HG02623 (cell line): ENCODE results near the gene DLD.
"Not testable (repeated sequence)": the region's sequence is repeated elsewhere in the genome, so short reads cannot be mapped to it uniquely, and the experiment has no call there.

ENCODE experiments used
- ATAC-seq: cut with Tn5 transposase; IDR thresholded peaks from one replicate; pipeline ENCODE4 v1.9.1; 2021; ENCODE audit warnings: moderate library complexity; ENCODE audit not compliant: unreplicated experiment

Gene DLD

GRCh38 chr7:107890962-107891635, at the start of gene DLD:
Gene DLD, plus strand, starts transcription at chr7:107891183. Its CDS starts 68 bp downstream, at chr7:107891251.
- peak; percentile 98 for ATAC-seq

DNA sequence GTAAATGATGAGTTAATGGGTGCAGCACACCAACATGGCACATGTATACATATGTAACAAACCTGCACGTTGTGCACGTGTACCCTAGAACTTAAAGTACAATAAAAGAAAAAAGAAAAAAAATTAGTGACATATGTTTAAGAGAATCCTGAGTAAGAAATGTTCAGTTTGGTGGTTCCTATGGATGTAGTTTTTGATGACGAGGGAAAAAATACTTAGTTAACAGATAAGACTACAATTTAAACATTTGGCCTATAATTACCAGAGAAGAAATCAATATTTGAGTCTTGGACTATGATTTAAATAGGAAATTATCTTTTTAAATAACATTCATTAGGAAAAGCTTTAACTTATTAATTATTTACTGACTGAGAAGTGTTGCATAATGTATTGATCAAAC, 48.8 kb upstream of the DLD start:
- no peak for ATAC-seq

GRCh38 chr7:107843184-107843583, 47.8 kb upstream of the DLD start:
- ATAC-seq: no peak

- ATAC-seq: no peak
Observed at GRCh38 chr7:107846324-107846723, 44.7 kb upstream of the DLD start.

GRCh38 chr7:107847168-107847835, 43.7 kb upstream of the DLD start:
- no peak for ATAC-seq

GRCh38 chr7:107847836-107848175, 43.2 kb upstream of the DLD start:
- ATAC-seq: not testable (repeated sequence)

DNA sequence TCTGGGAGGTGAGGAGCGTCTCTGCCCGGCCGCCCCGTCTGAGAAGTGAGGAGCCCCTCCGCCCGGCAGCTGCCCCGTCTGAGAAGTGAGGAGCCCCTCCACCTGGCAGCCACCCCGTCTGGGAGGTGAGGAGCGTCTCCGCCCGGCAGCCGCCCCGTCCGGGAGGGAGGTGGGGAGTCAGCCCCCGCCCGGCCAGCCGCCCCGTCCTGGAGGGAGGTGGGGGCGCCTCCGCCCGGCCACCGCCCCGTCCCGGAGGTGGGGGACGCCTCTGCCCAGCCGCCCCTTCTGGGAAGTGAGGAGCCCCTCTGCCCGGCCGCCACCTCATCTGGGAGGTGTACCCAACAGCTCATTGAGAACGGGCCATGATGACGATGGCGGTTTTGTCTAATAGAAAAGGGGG, 42.8 kb upstream of the DLD start:
- ATAC-seq: not testable (repeated sequence)

DNA sequence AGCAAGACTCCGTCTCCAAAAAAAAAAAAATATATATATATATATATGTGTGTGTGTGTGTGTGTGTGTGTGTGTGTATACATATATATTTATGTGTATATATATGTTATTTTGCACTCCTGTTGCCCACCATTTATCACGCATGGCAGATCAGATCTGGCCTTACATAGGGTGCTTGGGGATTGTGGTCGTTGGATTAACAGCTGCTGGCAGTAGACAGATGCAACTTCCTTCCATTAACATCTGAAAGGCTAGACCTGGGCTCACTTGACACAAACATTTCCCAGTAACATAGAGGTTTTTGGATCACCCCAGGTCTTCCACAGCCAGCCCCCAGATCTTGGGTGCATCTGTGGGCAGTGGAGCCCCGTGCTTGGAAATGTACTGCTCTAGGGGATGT, 40.8 kb upstream of the DLD start:
- ATAC-seq: no peak

DNA sequence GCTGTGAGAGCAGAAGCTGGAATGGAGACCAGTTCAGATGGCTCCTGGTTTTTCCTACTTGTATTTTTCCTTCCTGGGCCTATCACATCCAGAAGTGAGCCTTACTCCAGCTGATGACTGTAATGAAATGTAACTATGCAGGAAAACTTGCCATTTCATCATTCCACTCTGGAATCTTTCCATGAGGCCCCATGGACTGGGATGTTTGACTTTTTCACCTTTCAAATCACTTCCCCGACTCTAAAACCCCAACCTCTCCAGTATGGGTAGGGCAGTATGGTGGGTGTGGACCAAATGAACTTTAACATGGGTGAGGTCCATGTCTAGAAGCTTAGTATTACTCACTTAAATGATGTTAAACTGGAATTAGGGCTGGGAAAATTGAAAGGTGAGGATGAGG, 40.3 kb upstream of the DLD start:
- ATAC-seq: no peak

GRCh38 chr7:107854454-107854853, 36.5 kb upstream of the DLD start:
- ATAC-seq: no peak

DNA sequence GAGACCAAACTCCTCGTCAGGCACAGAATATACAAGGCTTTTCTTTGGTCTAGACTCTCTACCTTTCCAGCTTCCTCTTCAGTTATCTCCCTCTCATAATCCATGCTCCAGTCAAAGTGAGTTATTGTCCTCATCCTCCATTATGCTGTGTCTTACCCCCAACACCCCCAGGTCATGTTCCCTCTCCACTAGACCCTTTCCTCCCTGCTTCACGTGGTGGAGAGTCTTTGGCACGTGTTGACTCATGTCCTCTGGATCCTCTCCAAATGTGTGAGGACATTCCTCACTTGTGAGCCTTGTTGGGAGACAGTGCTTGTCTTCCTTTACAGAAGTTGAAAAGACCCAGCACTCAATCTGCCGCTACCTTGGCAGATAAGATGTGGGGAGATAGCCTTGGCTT, 36.0 kb upstream of the DLD start:
- no peak for ATAC-seq

DNA sequence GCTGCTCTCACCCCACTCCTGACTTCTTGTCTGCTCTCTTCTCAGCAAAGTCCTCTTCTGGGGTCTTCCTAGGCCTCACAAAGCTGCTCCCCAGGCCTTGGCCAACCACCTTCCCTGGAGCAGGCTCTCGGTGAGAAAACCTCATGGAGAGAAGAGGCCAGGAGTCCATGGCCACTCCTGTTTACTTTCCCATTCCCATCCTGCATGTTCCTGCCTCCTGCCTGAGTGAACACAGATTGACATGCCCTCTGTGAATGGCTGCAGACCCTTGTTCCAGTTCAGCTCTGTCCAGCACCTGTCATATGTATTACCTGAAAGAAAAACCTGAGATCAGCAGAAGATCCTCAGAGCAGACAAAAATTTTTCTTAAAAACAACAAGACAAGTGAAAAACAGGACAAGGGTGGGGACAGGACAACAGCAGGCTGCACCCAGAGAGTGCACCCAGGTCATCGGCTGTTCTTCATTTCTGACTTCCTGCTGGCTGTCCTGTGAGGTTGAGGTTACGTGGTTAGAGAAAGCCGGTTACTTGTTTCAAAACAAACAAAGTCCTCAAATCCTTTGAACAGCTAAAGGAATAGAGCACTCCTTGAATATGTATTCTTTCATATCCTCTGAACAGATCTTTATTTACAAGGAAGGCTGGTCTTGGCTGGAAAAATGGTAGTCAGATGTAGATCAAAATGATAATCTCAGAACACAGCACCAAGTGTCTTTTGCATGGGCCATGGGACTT, 34.0 kb upstream of the DLD start:
- ATAC-seq: no peak

DNA sequence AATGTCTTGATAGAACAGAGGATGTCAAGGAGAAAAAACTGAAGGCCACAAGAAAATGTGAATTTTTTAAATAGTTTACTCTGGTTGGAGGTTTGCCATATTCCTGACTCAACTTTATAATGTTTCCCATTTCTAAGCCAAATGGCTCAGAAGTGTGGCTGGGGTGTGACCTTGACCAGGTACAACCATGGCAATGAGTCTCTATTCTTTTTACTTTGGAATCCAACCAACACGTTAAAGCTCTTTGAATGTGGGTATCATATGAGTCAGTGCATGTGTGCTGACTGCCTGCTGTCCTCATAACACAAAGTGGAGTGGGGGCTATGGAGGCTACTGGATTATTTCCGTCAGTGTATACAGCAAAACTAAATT, 33.5 kb upstream of the DLD start:
- ATAC-seq: no peak

- no peak for ATAC-seq
Observed at GRCh38 chr7:107858280-107858679, 32.7 kb upstream of the DLD start.

- no peak for ATAC-seq
Observed at GRCh38 chr7:107860279-107860961, 30.6 kb upstream of the DLD start.

DNA sequence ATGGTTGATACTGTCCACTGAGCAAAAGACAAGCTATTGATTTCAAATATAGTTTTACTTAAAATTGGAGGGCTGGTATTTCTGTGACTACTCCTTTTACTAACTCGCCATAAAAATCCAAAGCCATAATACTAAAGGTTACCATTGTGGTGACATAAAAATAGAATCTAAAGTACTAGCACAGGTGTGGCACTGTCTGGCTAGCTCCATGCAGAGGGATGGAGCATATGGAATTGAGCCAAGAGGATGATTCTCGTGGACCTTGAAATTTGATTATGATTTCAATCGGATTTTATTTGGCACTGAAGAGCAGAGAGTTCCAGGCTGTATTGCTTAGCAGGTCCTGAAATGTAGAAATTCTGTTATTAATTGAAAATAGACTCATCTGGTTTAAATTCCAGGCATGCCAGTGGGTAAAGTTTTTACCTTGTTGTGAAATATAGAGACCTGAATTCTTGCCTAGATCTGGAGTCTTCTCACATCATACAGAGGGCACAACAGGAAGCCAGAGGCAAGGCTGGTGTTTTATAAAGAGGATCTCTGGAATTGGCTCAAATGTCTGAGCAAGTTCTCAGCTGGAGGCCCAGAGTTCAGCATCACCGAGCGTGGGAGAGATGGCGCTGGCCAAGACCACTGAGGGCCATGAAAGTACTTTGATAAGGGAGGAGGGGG, 29.9 kb upstream of the DLD start:
- no peak for ATAC-seq

GRCh38 chr7:107865956-107866775, 24.8 kb upstream of the DLD start:
- ATAC-seq: no peak

DNA sequence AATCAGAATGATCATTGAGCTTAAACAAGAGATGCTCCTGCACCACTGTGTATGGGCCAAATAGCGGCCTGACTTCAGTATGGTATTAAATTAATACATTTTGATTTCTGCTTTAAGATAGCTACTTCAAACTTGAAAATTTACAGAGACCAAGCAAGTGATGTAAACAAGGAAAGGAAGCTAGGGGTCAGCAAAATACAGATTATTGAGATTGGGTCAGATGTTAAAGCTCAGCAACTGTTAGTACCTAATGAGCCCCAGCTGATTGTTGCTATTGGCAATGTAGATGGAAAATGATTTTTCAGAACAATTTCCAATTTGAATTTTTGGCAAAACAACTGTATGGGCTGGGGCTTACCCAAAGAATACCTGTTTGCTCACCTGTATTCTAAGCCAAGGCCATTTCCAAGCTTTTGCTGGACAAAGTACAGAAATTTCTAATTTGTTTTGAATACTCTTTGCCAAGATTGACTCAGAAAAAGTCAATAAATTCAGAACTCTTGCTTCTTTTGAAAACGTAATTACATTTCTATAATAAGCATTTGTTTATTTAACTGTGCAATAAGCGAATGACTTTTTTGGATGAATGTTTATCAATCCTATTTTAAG, 23.0 kb upstream of the DLD start:
- no peak for ATAC-seq

DNA sequence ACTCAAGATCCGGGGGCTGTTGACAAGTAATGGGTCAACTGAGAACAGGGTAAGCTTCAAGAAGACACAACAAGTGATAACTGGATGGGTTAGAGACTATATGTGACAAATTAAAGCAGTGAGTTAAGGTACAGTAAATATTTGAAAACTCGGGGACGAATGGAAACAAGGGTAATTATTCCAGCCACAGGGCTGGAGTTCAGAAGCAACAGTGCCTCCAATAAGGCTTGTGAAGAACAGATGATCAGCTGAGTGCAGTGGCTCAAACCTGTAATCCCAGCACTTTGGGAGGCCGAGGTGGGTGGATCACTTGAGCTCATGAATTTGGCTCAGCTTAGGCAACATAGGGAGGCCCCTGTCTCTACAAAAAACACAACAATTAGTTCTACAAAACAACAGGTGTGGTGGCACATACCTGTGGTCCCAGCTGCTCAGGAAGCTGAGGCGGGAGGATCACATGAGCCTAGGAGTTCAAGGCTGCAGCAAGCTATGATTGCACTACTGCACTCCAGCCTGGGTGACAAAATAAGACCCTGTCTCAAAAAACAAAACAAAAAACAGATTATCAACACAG, 20.5 kb upstream of the DLD start:
- no peak for ATAC-seq

GRCh38 chr7:107874111-107874510, 16.9 kb upstream of the DLD start:
- ATAC-seq: no peak
